Measurements from ENCODE around the gene KPNA4. TPM values are rescaled to one million over a fixed set of nuclear protein-coding genes. Genes with fewer than 3 reads are reported as not detected.
"Not testable (repeated sequence)": the region's sequence is repeated elsewhere in the genome, so short reads cannot be mapped to it uniquely, and the experiment has no call there.

KPNA4 gene
- total RNA-seq, 4 donors from 2014 or later, result 24.7 to 31.2 (median 30.4) TPM

GRCh38 chr3:160454995-160455394, 110.4 kb downstream of the KPNA4 start:
- 61% methylated on average over 1 of the region's 1 CpG for WGBS, 2 donors
- no peak for DNase-seq
- no peaks in the 10 kb centered on the region for H3K9me3 ChIP-seq
- H3K36me3 ChIP-seq, result no peaks in the 10 kb centered on the region
- H3K27me3 ChIP-seq, result no peaks in the 10 kb centered on the region
- TF ChIP-seq CTCF (IDR thresholded peaks at IDR 0.05), result no peak
- no peak for TF ChIP-seq POLR2A (IDR thresholded peaks at IDR 0.05)
- H3K4me3 ChIP-seq (replicated peaks in 1 of 3), result no peak overlapping the region
- intact Hi-C loops (cut with DNase I), result no loop called here
- peaks cover 0 to 4% of the 10 kb centered on the region in 2 donors for H3K4me1 ChIP-seq
- H3K27ac ChIP-seq, result no peak overlapping the region

GRCh38 chr3:160452251-160452650, 113.1 kb downstream of the KPNA4 start:
- not testable (repeated sequence) for H3K36me3 ChIP-seq; H3K4me3 ChIP-seq (replicated peaks in 1 of 3)
- WGBS, 2 donors, result 95 to 97% methylated on average over 15 to 19 of the region's 19 CpGs

GRCh38 chr3:160451602-160452001, 113.8 kb downstream of the KPNA4 start:
- no peaks in the 10 kb centered on the region for H3K36me3 ChIP-seq
- 91 to 92% methylated on average over 4 of the region's 4 CpGs for WGBS, 2 donors
- no peak for DNase-seq
- H3K4me1 ChIP-seq, result peaks cover 0 to 7% of the 10 kb centered on the region in 2 donors
- no peaks in the 10 kb centered on the region for H3K27me3 ChIP-seq
- H3K27ac ChIP-seq, result no peak overlapping the region
- no peak overlapping the region for H3K4me3 ChIP-seq (replicated peaks in 1 of 3)
- no peaks in the 10 kb centered on the region for H3K9me3 ChIP-seq
- intact Hi-C loops (cut with DNase I), result no loop called here
- TF ChIP-seq CTCF (IDR thresholded peaks at IDR 0.05) (no peak), POLR2A (IDR thresholded peaks at IDR 0.05) (no peak)

More at GRCh38 chr3:160452251-160452650, 113.1 kb downstream of the KPNA4 start:
- H3K27ac ChIP-seq; H3K27me3 ChIP-seq; H3K9me3 ChIP-seq; DNase-seq; intact Hi-C loops (cut with DNase I); H3K4me1 ChIP-seq: not testable (repeated sequence)

GRCh38 chr3:160450846-160451245, 114.5 kb downstream of the KPNA4 start:
- H3K4me1 ChIP-seq, result peaks cover 0 to 7% of the 10 kb centered on the region in 2 donors
- TF ChIP-seq POLR2A (IDR thresholded peaks at IDR 0.05) (no peak), CTCF (IDR thresholded peaks at IDR 0.05) (no peak)
- no peaks in the 10 kb centered on the region for H3K36me3 ChIP-seq
- H3K27me3 ChIP-seq, result no peaks in the 10 kb centered on the region
- DNase-seq, result no peak
- WGBS, 2 donors, result 81 to 87% methylated on average over 3 of the region's 3 CpGs
- H3K27ac ChIP-seq, result no peak overlapping the region
- intact Hi-C loops (cut with DNase I), result no loop called here
- no peak overlapping the region for H3K4me3 ChIP-seq (replicated peaks in 1 of 3)
- H3K9me3 ChIP-seq, result no peaks in the 10 kb centered on the region

GRCh38 chr3:160449636-160450598, 115.5 kb downstream of the KPNA4 start, which contains the start of gene TRIM59:
TRIM59 (minus strand) TSS chr3:160449786; CDS start chr3:160439183, 10,603 bp downstream.
- Histone ChIP-seq H3K4me3 (replicated peaks in 1 of 3) (peak within 1 kb of the TSS in 2 of 3 donors; percentile 23 to 39), H3K36me3 (no peaks in the 10 kb centered on the region), H3K9me3 (no peaks in the 10 kb centered on the region), H3K27ac (peak within 1 kb of the TSS in 1 of 3 donors; percentile 24), H3K4me1 (peaks cover 0 to 7% of the 10 kb centered on the region in 2 donors), H3K27me3 (no peaks in the 10 kb centered on the region)
- DNase-seq, result peak; percentile 89 to 93
- WGBS, 2 donors, result 19 to 20% methylated on average over 41 to 53 of the region's 71 CpGs
- TF ChIP-seq POLR2A (IDR thresholded peaks at IDR 0.05) (peak in 1 of 2 donors; percentile 62), CTCF (IDR thresholded peaks at IDR 0.05) (no peak)
- intact Hi-C loops (cut with DNase I), result no loop called here
